Measurements from ENCODE around the gene IGFBP5.

The IGFBP5 gene

DNA sequence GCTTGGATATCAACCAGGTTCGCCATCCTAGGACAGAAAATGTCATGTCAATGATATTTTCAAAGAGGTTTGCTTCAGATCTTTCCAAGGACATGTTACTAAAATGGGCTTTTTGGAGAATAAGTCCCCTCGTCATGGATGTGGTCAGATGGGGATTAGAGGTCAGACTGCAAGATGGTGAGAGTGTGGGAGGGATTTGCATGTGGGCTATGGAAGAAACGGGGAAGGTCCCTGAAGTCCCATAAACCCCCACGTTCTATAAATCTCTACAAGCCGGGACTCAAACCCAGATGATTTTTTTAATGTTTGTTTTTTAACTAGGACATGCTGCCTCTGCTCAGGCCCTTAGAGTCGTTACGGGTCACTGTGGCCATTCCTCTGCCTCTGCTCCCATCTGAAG, 37.7 kb upstream of the IGFBP5 start:
- no peak for TF ChIP-seq REST (IDR thresholded peaks at IDR 0.05; ENCODE audit: insufficient replicate concordance, low read depth)
- no peak for TF ChIP-seq POLR2AphosphoS5 (IDR thresholded peaks at IDR 0.05; ENCODE audit: low read depth)
- TF ChIP-seq GABPA (IDR thresholded peaks at IDR 0.05; ENCODE audit: low read depth): no peak
- no peak for TF ChIP-seq SPI1 (IDR thresholded peaks at IDR 0.05; ENCODE audit: borderline replicate concordance, low read depth)
- TF ChIP-seq, protein P1, sequence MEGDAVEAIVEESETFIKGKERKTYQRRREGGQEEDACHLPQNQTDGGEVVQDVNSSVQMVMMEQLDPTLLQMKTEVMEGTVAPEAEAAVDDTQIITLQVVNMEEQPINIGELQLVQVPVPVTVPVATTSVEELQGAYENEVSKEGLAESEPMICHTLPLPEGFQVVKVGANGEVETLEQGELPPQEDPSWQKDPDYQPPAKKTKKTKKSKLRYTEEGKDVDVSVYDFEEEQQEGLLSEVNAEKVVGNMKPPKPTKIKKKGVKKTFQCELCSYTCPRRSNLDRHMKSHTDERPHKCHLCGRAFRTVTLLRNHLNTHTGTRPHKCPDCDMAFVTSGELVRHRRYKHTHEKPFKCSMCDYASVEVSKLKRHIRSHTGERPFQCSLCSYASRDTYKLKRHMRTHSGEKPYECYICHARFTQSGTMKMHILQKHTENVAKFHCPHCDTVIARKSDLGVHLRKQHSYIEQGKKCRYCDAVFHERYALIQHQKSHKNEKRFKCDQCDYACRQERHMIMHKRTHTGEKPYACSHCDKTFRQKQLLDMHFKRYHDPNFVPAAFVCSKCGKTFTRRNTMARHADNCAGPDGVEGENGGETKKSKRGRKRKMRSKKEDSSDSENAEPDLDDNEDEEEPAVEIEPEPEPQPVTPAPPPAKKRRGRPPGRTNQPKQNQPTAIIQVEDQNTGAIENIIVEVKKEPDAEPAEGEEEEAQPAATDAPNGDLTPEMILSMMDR (IDR thresholded peaks at IDR 0.05; ENCODE audit: insufficient read depth, low read length): no peak
- Histone ChIP-seq H3K4me3 (replicated peaks; ENCODE audit: insufficient read depth, low read length) (no peak overlapping the region), H3K27ac (replicated peaks) (no peak overlapping the region), H3K27me3 (ENCODE audit: insufficient read depth, poor library complexity, severe bottlenecking) (no peaks in the 10 kb centered on the region)
- no peak for DNase-seq (ENCODE audit: low read depth in 1 of 2, low spot score in 1 of 2)

- Histone ChIP-seq H3K4me3 (replicated peaks; ENCODE audit: insufficient read depth, low read length) (no peak overlapping the region), H3K27me3 (ENCODE audit: insufficient read depth, poor library complexity, severe bottlenecking) (no peaks in the 10 kb centered on the region), H3K27ac (replicated peaks) (no peak overlapping the region)
- no peak for DNase-seq (ENCODE audit: low read depth in 1 of 2, low spot score in 1 of 2)
- TF ChIP-seq SPI1 (IDR thresholded peaks at IDR 0.05; ENCODE audit: borderline replicate concordance, low read depth): no peak
- no peak for TF ChIP-seq REST (IDR thresholded peaks at IDR 0.05; ENCODE audit: insufficient replicate concordance, low read depth)
- TF ChIP-seq GABPA (IDR thresholded peaks at IDR 0.05; ENCODE audit: low read depth): no peak
- TF ChIP-seq, protein P1 (IDR thresholded peaks at IDR 0.05; ENCODE audit: insufficient read depth, low read length): no peak
- TF ChIP-seq POLR2AphosphoS5 (IDR thresholded peaks at IDR 0.05; ENCODE audit: low read depth): no peak
These were observed 37.0 kb upstream of the IGFBP5 start for GRCh38 chr2:216732334-216732733.

DNA sequence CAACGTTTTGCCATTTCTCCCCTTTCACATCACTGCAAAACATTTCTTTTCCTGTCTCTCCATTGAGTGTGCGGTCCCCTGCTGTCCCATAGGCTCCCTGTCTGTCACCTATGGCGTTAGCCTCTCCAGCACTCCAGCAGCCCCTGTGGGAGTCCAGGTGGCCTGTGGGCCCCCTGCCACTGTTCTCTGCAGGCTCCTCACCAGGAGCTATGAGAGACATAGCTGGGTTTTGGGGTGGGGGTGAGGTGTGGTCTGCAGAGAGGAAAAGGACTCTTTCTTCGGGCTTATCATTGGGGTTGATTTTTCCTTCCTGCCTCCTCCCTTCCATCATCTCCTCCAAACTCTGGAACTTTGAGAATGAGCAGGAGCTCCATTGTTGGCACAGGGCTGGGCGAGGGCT, 36.1 kb upstream of the IGFBP5 start:
- no peak for DNase-seq (ENCODE audit: low read depth in 1 of 2, low spot score in 1 of 2)
- no peak for TF ChIP-seq POLR2AphosphoS5 (IDR thresholded peaks at IDR 0.05; ENCODE audit: low read depth)
- TF ChIP-seq GABPA (IDR thresholded peaks at IDR 0.05; ENCODE audit: low read depth): no peak
- TF ChIP-seq REST (IDR thresholded peaks at IDR 0.05; ENCODE audit: insufficient replicate concordance, low read depth): no peak
- no peak for TF ChIP-seq SPI1 (IDR thresholded peaks at IDR 0.05; ENCODE audit: borderline replicate concordance, low read depth)
- TF ChIP-seq, protein P1 (IDR thresholded peaks at IDR 0.05; ENCODE audit: insufficient read depth, low read length): no peak
- Histone ChIP-seq H3K4me3 (replicated peaks; ENCODE audit: insufficient read depth, low read length) (no peak overlapping the region), H3K27me3 (ENCODE audit: insufficient read depth, poor library complexity, severe bottlenecking) (no peaks in the 10 kb centered on the region), H3K27ac (replicated peaks) (no peak overlapping the region)
